GM12872 (cell line): ENCODE data around the gene MST1.

Experiments
- CTCF ChIP-seq: IDR thresholded peaks from 3 replicates; pipeline ENCODE4 v1.5.1; 2011; ENCODE audit warnings: low read depth, mild to moderate bottlenecking, low read length, moderate library complexity; ENCODE audit not compliant: insufficient read depth

The MST1 gene

GRCh38 chr3:49717211-49717958, 28.1 kb upstream of the MST1 start:
- no peak for TF ChIP-seq CTCF

DNA sequence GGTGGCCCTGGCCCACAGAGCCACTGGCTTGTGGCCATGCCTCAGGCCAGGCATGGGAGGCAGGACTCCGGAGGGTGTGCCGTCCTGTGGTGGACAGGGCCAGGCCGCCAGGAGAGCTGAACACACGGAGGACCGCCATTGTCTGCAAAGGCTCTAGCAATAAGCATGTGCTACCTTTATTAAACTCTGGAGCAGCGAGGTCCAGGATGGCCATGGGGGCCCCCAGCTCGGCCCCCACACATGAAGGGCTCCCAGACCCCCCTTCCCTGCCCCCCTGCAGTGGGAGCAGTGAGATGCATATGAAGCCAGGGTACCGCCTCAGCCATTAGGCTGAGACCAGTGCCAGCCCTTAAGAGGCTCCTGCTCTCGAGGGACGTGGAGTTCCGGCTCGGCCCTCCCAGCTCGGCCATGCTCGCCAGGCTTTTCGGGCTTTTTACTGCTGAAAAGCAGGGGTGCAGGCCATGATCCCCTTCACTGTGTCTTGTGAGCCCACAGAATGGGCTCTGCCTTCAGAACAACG, 27.5 kb upstream of the MST1 start:
- no peak for TF ChIP-seq CTCF

- TF ChIP-seq CTCF: no peak
Observed at GRCh38 chr3:49716169-49716568, 26.9 kb upstream of the MST1 start.

DNA sequence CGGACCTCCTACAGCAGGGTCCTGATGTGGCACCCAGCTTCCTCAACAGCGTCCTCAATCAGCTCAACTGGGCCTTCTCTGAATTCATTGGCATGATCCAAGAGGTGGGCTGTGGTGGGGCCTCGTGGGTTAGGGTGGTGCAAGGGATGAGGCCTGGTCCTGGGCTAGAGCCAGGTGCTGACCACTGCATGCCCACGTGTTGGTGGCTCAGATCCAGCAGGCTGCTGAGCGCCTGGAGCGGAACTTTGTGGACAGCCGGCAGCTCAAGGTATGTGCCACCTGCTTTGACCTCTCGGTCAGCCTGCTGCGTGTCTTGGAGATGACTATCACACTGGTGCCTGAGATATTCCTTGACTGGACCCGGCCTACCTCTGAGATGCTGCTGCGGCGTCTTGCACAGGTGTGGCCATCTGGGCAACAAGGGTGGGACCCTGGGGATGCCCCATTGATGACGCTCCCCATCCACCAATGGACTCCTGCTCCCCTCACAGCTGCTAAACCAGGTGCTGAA, 26.4 kb upstream of the MST1 start:
- no peak for TF ChIP-seq CTCF

GRCh38 chr3:49714728-49715550, 25.7 kb upstream of the MST1 start:
- no peak for TF ChIP-seq CTCF

DNA sequence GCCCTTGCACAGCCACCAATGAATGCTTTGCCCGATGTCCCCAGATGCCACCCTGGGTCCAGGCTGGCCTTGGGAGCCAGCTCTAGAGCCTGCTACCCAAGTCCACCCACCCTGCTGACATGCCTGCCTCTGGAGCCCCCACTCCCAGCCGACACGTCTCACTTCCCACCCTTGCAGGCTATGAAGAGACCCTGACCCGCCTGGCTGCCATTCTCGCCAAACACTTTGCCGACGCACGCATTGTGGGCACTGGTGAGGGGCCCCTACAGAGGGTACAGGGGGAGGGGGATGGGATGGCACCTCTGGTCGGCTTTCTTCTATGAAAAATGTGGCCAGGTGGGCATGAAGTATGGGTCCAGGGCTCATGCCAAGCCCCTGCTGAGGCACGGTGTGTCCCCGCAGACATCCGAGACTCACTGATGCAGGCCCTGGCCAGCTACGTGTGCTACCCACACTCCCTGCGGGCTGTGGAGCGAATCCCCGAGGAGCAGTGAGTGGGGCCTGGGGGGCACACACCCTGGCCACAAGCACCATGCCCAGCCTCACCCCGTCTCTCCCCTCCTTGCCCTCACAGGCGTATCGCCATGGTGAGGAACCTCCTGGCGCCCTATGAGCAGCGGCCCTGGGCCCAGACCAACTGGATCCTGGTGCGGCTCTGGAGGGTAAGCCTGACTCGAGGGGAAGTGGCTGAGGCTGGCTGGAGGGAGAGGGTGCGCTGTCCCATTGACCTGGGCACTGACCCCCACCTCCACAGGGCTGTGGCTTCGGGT, 24.2 kb upstream of the MST1 start:
- TF ChIP-seq CTCF: no peak
